ENCODE results near the gene ABHD8.

DNA sequence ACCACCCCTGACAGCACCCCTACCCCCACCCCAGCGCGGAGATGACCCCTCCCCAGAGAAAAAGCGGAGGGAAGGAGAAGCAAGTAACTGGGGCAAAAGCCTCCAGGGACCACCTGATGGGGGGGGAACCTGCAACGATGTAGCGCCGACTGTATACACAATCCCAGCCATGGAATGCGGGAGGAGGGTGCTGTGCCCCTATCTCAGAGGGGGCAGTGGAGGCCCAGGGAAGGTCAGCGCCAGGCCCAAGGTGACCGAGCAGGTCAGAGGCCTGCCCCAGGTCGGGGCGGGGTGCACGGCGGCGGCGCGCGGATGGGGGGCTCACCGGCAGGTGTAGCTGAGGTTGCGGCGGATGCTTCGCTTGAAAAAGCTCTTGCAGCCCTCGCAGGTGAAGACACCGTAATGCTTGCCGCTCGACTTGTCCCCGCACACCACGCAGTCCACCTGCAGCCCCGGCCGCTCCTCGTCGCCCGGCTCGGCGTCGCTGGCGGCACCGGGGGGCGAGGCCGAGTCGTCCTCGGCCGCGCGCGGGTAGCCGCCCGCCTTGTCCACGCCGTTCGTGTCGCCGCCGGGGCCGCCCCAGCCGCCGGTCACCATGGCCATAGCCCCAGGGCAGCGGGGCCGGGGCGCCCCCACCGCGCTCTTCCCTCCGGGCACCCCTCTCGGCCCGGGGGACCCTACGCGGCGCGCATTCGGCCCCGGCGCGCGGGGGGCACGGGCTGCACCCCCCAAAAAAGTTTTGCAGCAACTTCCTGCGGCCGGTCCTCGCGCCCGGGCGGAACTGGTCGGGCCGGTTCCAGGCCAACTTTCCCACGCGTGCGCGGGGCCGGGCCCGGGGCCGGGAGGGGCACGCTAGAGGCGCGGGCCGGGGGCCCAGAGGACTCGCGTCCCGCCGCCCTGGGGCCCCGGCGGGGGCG lies 58.3 kb downstream of the ABHD8 start:
- TF ChIP-seq, protein P1, sequence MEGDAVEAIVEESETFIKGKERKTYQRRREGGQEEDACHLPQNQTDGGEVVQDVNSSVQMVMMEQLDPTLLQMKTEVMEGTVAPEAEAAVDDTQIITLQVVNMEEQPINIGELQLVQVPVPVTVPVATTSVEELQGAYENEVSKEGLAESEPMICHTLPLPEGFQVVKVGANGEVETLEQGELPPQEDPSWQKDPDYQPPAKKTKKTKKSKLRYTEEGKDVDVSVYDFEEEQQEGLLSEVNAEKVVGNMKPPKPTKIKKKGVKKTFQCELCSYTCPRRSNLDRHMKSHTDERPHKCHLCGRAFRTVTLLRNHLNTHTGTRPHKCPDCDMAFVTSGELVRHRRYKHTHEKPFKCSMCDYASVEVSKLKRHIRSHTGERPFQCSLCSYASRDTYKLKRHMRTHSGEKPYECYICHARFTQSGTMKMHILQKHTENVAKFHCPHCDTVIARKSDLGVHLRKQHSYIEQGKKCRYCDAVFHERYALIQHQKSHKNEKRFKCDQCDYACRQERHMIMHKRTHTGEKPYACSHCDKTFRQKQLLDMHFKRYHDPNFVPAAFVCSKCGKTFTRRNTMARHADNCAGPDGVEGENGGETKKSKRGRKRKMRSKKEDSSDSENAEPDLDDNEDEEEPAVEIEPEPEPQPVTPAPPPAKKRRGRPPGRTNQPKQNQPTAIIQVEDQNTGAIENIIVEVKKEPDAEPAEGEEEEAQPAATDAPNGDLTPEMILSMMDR (IDR thresholded peaks at IDR 0.05): no peak
- no peak for TF ChIP-seq ZFX (IDR thresholded peaks at IDR 0.05; ENCODE audit: borderline replicate concordance)

Data from 22Rv1 (cell line).